GM19395 (cell line): ENCODE results near the gene BEAN1.
"Not testable (repeated sequence)": the region's sequence is repeated elsewhere in the genome, so short reads cannot be mapped to it uniquely, and the experiment has no call there.

Source experiments
- ATAC-seq: cut with Tn5 transposase; IDR thresholded peaks from one replicate; pipeline ENCODE4 v1.9.1; 2021; ENCODE audit warnings: mild to moderate bottlenecking, moderate library complexity; ENCODE audit not compliant: unreplicated experiment

Gene BEAN1

DNA sequence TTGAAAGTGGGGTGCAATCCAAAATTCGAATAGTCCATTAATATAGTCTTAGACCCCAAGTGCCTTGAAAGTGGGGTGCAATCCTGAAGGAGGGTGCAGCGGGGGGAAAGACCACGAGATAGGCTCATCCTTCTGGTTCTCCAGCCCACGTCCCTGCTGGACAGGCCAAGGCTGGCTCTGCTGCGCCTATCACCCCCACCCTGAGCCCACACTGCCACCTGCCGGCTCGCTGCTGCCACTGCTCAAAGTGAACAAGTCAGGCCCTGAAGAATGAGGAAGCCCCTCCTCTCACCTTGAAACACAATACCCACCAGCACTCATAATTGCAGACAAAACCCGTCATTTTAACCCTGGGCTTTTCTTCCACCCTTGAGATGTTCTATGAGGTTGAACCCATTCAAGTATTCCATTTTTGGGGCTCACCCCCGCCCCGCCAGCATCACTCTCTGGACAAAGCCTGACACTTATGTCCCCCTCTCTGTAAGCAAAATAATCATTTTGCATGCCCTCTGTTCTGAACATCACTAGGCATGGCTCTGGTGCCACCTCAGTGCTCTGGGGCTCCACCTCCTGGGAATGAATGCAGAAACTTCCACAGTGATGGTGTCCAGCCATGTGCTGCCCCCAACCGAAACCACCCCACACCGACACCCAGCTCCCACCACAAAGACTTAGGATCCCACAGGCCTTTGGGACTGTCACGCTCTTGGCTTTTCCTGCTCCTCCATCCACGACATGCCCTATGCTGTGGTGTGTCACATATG, 56.8 kb downstream of the BEAN1 start:
- ATAC-seq: peak; percentile 74

DNA sequence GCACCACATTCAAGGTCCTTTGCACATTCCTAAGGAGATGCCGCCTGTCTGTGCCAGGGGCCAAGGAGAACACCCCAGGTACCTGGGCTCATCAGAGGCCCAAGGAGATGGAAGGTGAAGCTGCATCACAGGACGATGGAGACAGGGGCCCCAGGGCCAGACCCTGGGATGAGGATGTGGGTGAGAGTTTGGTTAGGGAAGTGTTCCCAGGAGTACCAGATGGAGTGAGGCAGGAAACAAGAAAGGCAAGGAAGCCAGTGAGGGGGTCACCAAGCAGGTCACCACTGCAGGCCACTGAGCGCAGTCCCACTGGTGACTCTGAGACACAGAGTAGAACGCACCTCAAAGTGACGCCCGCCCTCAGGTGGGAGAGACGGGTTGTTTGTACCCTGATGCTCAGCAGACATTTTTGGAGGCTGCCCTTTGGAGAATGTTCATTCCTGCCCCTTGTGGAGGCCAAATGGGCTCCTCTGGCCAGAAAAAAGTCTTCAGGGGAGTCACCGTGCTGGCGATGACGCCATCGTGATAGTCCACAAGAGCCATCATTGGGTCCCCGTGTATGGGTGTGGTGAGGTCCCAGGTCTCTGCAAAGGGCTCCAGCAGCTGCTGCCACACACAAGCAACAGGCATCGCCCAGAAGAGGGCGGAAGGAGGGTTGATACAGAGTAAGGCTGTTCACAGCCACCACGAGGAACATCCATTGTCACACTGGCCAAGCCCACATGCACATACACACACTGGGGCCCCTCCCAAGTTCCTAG, 57.5 kb downstream of the BEAN1 start:
- no peak for ATAC-seq

DNA sequence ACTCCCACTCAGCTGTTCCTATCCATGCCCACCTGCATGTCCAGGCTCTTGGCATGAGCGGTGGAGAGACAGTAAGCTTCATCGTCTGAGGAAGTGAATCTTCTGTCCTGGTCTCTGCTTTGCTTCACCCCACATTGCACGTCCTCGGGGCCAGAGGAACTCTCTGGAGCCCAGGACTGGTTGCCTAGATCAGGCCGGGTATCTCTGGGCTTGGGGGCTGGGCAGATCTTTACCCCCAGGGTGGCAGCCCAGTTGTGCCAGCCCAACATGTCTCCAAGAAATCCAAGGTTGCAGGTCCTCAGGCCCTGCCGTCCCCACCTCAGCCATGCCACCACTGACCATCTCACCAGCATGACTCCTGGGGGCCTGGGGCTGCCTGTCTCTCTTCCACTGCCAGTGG, 58.3 kb downstream of the BEAN1 start:
- no peak for ATAC-seq

DNA sequence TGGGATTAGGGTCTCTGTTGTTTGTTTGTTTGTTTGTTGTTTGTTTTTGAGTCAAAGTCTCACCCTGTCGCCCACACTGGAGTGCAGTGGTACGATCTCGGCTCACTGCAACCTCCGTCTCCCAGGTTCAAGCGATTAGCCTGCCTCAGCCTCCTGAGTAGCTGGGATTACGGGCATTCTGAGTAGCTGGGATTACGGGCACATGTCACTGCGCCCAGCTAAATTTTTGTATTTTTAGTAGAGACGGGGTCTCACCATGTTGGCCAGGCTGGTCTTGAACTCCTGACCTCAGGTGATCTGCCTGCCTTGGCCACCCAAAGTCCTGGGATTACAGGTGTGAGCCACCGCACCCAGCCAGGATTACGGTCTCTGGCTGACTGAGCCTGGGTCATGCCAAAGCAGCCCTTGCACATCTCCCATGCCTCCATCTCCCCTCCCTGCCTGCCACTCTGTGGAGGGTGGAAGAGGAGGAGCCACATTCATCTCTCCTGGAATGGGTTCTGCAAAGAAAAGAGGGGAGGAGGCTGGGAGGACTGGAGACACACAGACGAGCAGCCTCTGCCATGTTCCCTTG, 59.2 kb downstream of the BEAN1 start:
- no peak for ATAC-seq

DNA sequence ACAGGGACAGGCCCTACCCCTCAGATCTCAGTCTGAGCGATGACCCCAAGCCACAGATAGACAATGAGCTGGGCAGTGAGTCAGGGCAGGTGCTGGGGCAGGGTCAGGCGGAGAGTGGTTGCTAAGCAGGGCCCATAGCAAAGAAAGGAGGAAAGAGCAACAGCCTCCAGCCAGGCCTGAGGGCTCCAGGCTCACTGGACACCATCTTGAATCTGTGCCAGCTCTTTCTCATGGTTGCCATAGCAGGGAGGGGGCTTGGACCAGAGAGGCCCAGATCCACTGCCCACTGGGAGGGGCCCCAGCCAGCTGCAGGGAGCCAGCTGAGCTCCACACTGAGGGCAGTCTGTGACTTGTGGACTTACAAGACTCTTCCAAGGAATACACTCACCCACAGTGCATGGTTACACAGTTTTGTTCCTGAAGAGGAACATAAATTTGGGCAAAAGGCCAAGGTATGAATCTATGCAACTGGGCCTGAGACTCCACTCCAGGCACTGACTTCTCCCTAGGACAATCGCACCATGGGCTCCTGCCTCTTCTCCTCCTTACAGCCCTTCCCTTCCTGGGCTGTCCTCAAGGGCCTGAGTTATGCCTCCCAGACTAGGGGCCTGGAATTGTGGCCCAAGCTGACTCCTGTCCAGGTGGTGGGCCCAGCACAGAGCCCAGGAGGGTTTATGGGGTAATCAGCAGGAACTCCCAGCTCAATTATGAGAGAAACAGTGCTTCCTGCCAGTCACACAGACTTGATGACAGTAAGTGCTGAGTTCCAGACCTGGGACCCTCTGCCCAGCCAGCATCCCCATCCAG, 59.9 kb downstream of the BEAN1 start:
- ATAC-seq: no peak

DNA sequence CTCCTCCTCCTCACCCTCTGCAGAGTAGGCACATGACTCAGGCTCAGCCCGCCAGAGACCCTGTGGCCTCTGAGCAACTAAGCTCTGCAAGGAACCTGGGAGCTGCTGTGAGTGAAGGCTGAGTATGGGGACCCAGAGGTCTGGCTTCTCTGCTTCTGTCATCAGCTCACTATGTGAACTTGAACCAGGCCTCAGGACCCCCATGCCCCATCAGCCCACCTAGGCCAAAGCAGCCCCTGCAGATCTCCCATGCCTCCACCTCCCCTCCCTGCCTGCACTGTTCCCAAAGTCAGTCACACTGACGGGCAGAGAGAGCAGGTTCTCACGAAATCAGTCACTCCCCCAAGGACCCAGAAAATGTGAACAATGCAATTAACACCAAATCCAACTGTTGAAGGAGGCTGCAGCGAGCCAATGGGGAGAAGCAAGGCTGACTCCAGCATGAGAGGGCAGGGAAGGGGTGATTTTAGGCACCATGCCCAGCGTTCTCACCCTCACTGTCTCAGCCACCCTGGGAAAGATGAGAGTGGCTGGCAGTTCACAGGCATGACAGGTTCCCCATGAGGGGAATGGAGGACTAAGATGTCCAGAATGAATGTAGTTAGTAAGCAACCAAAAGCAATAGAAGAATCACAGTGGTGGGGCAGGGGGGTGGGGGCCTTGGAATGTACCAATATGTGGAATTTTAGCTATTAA, 60.6 kb downstream of the BEAN1 start:
- ATAC-seq: no peak

DNA sequence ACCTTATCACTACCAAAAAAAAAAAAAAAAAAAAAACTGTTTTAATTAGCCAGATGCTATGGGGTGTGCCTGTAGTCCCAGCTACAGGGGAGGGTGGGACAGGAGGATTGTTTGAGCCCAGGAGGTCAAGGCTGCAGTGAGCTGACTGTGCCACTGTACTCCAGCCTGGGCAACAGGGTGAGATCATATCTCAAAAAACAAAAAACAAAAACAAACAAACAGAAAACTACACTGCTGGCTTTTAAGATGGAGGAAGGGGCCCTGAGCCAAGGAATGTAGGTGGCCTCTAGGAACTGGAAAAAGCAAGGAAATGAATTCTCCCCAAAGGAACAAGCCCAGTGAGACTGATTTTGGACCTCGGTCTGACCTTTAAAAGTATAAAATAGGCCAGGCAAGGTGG, 61.4 kb downstream of the BEAN1 start:
- ATAC-seq: no peak

DNA sequence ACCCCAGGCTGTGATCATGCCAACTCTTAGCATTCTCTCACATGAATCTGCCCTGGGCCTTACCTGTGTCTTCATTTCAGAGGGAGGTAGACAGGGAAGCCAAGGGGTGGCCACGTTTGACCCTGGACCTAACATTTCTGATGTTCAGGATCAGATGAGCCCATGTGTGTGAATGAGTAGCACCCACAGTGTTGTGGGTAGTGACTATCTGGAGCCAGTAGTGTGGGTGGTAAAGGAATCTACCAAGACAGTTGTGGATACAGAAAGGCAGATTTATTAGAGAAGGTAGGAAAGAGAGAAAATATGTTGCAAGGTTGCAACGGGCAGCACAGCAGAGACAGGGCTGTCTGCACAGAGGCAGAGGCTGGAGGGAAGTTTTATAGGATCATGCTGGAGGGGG, 62.3 kb downstream of the BEAN1 start:
- no peak for ATAC-seq

DNA sequence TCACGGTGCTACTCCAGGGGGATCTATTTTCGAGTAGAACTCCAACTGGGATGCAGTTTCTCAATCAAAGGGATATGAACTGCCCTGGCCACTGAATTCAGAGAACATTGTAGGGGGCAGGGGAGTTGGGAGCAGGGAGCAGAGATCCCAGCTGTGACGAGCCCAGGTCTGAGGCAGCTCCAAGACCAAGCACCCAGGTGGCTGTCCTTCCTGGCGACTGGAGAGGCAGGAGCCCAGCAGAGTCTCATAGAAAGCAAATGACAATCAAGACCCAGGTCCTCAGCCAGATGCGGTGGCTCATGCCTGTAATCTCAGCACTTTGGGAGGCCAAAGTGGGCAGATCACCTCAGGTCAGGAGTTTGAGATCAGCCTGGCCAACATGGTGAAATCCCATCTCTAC, 62.7 kb downstream of the BEAN1 start:
- ATAC-seq: no peak

DNA sequence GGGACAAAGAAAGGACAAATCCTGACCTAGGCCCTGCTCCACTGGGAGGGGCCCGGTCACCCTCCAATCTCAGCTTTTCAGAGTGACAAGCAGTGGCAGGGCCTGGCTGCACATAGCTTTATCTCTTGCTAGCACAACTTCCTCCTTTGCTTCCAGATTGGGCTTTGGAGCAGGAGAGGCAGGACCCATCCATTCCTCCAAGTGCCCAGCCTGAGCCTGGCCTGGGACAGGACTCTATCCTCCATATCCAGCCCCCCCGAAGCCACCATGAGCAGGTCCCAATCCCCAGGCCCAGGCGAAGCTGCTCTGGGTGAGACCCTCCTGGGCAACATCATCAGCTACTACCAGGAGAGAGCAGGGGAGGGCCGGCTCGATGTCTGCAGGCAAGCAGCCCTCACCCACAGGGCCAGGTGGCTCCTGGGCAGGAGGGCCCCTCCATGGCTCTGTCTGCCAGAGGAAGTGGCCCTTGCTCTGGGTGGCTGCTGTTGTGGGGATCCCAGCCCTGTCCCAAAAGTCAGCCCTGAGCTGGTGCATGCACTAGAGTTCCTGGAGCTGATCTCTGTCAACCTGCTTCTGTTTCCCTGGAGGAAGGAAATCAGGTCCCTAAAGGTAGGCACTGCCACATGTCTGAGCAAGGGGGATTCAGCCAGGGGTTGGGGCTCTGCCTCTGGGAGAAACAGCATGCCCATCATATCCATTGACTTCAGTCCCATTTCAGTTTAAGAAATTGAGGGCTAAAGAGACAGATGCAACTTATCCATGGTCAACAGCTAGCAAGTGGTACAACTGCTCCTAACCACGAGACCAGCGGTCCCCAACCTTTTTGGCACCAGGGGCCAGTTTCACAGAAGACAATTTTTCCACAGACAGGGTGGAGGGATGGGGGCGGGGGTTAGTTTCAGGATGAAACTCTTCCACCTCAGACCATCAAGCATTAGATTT, 64.0 kb downstream of the BEAN1 start:
- no peak for ATAC-seq

DNA sequence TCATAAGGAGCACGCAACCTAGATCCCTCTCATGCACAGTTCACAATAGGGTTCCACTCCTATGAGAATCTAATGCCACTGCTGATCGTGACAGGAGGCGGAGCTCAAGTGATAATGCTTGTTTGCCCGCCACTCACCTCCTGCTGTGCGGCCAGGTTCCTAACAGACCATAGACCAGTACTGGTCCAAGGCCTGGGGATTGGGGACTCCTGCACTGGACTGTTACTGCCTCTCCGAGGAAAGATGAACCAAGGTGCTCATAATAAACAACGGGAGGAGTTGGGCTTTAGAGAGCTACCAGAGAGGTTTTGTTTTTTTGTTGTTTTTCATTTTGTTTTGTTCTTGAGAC, 64.6 kb downstream of the BEAN1 start:
- ATAC-seq: no peak

DNA sequence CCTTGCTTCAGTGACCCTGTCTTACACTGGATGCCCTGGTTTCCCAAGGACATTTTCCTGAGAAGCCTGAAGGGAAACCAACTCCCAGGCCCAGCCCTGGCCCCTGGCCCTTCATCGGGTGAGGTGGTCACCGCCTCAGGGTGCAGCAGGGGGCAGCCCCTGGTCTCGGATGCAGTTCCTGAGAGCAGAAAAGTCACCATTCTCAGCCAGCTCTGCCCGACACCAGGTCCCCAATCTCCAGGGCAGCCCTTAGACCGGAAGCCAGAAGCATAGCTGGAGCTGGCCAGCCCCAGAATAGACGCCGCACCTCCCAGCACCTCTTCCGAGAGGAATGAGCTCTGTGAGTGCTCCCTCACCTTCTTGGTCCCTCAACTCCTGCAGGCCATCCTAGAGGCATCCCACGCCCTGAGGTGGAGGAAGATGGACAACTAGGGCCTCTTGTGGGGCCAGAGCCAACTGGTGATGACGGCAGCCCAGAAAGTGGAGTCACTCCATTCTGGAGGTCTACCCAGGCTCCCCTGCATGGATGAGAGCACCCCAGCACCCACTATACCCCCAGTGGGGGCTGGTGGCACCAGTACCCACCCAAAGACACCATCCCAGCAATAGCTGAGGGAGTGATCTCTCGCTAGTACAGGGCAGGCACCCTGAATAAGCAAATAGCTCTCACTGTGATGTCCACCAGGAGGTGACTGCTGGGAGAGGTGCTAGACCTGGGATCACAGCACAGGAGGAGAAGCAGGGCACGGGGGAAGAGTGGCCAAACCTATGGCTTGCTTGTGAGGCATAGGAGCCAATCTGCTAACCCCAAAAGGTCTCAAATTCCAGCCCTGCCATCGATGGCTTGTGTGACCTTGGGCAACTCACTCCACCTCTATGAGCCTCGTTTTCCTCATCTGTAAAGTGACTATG, 66.7 kb downstream of the BEAN1 start:
- no peak for ATAC-seq

DNA sequence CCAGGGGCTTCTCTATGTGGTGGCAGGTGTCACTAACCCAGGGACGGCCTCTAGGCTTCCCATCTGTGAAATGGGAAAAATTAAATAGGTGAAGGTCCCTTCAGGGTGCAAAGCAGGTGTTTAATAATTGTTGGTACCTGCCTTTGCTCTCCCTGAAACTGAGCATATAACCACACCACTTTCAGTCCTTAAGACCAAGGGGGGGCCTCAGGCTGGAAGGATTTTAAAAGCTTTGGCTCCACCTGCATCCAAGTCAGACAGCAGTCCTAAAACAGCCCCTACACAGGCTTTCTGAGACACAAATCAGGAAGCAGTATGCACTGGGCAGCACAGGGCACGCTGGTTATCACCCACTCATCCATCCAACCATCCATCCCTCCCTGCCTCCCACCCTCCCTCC, 67.8 kb downstream of the BEAN1 start:
- ATAC-seq: no peak

DNA sequence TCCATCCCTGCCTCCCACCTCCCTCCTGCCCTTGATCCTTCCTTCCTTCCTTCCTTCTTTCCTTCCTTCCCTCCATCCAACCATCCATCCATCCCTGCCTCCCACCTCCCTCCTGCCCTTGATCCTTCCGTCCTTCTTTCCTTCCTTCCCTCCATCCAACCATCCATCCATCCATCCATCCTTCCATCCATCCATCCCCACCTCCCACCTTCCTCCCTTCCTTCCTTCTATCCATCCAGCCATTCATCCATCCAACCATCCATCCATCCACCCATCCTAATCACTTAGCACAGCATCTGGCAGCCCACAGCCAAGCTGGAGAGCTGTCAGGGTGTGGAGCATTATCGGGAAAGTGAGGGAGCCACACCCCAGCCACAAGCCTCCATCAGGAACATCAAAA, 68.3 kb downstream of the BEAN1 start:
- ATAC-seq: no peak

DNA sequence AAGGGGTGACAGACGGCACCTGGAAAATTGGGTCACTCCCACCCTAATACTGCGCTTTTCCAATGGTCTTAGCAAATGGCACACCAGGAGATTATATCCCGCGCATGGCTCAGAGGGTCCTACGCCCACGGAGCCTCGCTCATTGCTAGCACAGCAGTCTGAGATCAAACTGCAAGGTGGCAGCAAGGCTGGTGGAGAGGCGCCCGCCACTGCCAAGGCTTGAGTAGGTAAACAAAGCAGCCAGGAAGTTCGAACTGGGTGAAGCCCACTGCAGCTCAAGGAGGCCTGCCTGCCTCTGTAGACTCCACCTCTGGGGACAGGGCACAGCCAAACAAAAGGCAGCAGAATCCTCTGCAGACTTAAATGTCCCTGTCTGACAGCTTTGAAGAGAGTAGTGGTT, 69.1 kb downstream of the BEAN1 start:
- ATAC-seq: not testable (repeated sequence)

DNA sequence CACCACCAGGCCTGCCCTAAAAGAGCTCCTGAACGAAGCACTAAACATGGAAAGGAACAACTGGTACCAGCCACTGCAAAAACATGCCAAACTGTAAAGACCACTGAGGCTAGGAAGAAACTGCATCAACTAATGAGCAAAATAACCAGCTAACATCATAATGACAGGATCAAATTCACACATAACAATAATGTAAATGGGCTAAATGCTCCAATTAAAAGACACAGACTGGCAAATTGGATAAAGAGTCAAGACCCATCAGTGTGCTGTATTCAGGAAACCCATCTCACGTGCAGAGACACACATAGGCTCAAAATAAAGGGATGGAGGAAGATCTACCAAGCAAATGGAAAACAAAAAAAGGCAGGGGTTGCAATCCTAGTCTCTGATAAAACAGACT, 70.8 kb downstream of the BEAN1 start:
- not testable (repeated sequence) for ATAC-seq

DNA sequence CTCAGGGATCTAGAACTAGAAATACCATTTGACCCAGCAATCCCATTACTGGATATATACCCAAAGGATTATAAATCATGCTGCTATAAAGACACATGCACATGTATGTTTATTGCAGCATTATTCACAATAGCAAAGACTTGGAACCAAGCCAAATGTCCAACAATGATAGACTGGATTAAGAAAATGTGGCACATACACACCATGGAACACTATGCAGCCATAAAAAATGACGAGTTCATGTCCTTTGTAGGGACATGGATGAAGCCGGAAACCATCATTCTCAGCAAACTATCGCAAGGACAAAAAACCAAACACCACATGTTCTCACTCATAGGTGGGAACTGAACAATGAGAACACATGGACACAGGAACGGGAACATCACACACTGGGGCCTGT, 74.5 kb downstream of the BEAN1 start:
- not testable (repeated sequence) for ATAC-seq

DNA sequence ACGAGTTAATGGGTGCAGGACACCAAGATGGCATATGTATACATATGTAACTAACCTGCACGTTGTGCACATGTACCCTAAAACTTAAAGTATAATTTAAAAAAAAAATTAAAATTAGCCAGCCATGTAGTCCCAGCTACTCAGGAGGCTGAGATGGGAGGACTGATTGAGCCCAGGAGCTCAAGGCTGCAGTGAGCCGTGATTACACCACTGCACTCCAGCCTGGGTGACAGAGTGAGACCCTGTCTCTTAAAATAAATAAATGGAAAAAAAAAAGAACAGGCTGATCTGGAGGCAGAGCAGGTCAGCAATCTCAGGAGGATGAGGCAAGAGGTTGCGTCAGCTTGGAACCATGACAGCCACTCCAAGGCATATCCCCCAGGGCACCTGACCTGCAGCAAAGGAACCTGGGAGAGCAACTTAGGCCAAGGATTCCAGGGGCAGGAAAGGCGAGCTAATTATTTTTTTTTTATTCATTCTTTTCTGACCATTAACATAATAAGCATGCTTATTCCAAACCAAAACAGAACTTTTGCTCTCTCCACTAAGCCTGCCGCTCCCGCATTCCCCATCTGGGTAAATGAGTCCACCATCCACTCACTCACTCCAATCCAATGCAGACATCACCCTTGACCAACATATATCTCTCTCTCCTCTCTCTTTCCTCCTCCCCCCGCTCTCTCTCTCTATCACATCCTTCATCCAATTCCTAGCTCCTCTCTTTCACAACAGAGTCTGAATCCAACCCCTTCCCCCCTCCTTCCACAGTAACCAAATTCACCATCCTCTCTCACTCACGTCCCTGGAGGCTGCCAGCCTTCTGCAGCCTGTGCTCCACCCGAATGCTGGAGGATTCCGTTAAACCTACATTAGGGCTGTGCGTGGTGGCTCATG, 75.2 kb downstream of the BEAN1 start:
- no peak for ATAC-seq
